Right kidney (tissue), 1 donor: ENCODE measurements around the gene CRYBB1.
"Not testable (repeated sequence)": the region's sequence is repeated elsewhere in the genome, so short reads cannot be mapped to it uniquely, and the experiment has no call there.

Experiments used
- DNase-seq: peaks from one replicate; pipeline ENCODE4 v3.0.0-alpha.2; 2016

The CRYBB1 gene

DNA sequence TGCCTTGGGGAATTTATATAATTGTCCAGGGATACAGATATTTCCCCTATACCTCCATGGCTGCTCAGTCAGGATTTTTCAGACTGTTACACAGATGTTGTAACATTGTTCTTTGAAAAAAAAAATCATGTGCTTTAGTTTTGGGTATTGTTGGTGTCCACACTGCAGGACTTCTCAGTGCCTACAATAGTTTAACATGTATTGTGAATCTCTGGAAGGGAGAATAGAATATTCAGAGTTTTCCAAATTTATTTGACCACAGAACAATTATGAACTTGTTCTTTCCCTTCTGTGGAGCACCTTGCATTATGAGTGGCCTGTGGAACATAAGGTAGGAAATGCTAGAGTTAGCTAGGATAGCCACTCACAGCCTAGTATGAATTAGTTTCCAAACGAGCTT lies 18.5 kb upstream of the CRYBB1 start:
- DNase-seq = no peak

GRCh38 chr22:26635117-26635516 lies 17.3 kb upstream of the CRYBB1 start:
- no peak for DNase-seq

DNA sequence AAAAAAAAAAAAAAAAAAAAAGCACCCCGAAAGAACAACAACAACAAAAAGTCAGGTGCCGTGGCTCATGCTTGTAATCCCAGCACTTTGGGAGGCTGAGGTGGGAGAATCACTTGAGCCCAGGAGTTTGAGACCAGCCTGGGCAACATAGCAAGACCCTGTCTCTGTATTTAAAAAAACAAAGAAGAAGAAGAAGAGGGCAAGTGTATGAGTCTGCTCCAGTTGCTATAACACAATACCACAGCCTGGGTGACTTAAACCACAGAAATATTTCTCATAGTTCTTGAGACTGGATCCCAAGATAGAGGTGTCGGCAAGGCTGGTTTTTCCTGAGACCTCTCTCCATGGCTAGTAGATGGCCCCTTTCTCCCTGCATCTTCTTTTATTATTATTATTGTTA lies 16.4 kb upstream of the CRYBB1 start:
- no peak for DNase-seq

- DNase-seq = no peak
Measured at GRCh38 chr22:26632422-26633155, 14.8 kb upstream of the CRYBB1 start.

- no peak for DNase-seq
Measured at GRCh38 chr22:26631282-26631681, 13.5 kb upstream of the CRYBB1 start.

DNA sequence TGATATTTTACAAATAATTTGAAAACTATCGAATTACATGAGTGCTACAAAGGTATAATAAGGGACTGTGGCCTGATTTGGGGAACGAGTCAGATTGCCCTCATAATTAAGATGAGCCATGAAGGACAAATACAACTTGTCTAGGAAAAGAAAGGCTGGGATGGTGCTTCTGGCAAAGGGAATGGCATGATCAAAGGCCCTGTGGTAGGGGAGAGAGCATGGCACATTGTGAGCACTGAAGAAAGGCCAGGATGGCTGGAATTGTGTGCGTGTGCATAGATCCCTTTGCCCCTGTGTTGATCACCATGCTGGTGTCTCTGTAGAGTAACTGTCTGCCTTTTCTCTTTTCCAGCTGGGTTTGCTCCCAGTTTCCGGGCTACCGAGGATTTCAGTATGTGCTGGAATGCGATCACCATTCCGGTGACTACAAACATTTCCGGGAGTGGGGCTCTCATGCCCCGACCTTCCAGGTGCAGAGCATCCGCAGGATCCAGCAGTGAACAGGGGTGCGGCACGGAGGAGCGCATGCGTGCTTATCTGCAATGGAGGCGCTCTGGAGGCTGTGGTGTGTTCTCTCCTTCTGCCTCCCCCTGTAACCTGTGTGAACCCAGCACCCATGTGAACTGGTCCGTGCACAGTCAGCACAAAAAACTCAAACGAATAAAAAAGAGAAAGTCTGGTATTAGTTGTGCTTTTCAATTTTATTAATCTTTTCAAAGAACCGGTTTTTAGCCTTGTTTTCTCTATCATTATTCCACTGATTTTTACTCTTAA lies 12.3 kb upstream of the CRYBB1 start:
- DNase-seq = no peak

DNA sequence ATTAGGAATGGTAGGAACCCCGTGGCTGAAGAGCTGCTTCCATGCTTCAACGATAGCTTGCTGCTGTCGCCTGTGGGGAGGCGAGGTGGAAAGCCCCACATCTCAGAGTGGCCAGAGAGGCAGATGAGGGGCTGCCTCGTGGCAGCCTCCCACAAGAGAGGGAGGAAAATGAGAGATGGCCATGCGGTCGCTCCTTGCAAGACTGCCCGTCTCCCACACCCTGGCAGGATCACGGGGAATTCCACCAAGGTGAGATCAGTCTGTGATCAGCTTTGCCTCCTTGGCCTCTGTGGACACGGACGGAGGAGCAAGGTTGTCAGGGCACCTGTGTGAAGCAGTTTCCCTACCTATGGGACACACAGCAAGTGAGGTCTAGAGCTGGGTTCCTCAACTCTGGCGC lies 7.0 kb upstream of the CRYBB1 start:
- DNase-seq = no peak

DNA sequence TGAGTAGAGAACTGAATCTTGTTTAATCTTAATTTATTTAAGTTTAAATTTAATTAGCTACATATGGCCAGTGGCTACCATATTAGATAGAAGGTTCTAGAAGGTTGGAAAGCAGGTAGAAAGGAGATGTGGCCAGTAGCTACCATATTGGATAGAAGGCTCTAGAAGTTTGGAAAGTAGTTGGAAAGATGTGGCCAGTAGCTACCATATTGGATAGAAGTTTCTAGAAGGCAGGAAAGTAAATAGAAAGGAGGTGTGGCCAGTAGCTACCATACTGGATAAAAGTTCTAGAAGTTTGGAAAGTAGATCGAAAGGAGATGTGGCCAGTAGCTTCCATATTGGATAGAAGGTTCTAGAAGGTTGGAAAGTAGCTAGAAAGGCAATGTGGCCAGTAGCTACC lies 6.2 kb upstream of the CRYBB1 start:
- DNase-seq = no peak

GRCh38 chr22:26621663-26622062 lies 3.8 kb upstream of the CRYBB1 start, which contains the start of gene CRYBA4:
Gene CRYBA4, plus strand, starts transcription at chr22:26621963. Its CDS starts 634 bp downstream, at chr22:26622597.
- no peak for DNase-seq

GRCh38 chr22:26620197-26620596 lies 2.4 kb upstream of the CRYBB1 start:
- no peak for DNase-seq

DNA sequence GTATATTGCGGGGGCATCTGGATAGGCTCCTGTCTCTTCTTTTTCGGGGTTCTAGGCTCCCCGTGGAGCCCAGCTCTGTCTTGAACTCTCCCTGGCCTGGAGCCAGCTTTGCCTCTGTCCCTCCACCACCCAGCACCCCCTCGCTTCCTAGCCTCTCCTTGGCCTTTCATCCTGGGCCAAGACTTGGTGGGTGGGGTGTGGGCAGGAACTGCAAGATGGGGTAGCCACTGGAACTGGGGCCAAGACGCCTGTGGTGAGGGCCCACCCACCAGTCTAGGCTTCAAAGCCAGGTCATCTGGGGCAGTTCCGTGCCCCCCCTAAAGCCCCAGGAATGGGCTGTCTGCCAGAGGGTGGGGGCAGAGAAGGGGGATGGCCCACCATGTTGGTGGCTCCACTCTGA lies 1.7 kb upstream of the CRYBB1 start:
- no peak for DNase-seq

DNA sequence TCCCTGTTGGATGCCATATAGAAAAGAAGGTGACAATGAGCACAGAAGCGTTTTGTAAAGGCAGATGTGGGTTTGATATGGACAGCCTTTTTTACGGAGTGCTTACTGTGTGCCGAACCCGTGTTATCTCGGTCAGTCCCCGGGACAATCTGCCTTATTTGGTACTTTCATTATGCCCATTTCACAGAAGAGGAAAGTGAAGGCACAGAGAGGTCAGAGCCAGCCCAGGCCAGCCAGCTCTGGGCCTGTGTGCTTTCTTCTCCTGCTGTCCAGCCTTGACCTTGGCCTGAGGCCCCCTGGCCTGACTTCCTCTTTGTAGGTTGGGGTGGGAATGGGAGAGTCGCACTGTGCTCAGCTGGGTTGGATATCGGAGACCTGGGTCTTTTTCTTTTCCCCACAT lies 628 bp upstream of the CRYBB1 start:
- DNase-seq = no peak

GRCh38 chr22:26616650-26617049 lies 1.2 kb downstream of the CRYBB1 start:
- DNase-seq = no peak

DNA sequence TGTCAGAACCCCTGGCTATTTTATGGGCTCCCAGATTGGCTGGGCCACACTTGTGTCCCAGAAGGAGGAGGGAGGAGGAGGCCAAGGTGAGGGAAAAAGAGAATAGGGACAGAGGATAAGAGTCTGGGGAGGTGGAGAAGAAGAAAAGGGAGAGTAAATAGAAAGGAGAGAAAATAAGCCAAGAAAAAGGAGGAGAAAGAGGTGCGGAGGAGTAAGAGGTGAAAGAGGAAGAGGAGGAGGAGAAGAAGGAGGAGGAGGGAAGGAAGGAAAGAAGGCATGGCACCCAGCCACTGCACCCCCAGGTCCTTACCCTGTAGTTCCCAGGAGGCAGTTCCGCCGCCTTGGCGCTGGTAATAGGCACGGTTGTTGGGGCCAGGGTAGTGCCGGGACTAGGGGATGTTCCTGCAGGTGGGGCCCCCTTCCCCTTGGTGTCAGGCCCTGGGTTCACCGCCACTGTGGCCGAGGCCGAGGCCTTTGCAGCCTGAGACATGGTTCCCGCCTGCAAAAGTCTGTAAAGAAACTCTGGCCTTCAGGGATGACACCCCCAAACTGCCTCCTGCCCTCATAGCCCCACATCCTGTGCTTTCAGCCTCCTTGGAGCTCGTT lies 1.9 kb downstream of the CRYBB1 start:
- DNase-seq = no peak

DNA sequence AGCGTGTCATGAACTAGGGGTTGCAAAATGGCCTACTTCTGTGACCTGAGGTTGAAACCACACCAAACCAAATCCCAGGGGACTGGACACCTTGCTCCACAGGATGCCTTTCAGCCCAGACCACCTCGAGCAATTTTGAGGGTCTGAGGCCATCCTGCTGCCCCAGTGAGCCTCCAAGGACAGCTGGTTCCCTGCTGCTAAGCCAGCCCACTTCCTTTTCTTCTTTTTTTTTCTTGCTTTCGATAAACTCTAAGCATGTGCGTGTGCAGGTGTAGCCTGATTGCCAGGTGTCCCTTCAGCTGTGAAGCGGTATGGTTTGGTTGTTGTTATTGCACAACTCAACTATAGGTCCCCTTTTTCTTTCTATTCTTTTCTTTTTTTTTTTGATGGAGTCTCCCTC lies 2.7 kb downstream of the CRYBB1 start:
- no peak for DNase-seq

- DNase-seq = no peak
Measured at GRCh38 chr22:26614322-26614721, 3.5 kb downstream of the CRYBB1 start.

DNA sequence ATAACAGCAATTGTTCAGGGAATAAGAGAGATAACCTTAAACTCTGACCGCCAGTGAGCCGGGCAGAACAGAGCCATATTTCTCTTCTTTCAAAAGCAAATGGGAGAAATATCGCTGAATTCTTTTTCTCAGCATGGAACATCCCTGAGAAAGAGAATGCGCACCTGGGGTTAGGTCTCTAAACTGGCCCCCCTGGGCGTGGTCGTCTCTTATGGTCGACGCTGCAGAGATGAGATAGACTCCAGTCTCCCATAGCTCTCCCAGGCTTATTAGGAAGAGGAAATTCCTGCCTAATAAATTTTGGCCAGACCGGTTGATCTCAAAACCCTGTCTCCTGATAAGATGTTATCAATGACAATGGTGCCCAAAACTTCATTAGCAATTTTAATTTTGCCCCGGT lies 4.1 kb downstream of the CRYBB1 start:
- not testable (repeated sequence) for DNase-seq

GRCh38 chr22:26612652-26613051 lies 5.2 kb downstream of the CRYBB1 start:
- DNase-seq = no peak

- DNase-seq = no peak
Measured at GRCh38 chr22:26610996-26611395, 6.8 kb downstream of the CRYBB1 start.

GRCh38 chr22:26610072-26610958 lies 7.5 kb downstream of the CRYBB1 start:
- DNase-seq = no peak

DNA sequence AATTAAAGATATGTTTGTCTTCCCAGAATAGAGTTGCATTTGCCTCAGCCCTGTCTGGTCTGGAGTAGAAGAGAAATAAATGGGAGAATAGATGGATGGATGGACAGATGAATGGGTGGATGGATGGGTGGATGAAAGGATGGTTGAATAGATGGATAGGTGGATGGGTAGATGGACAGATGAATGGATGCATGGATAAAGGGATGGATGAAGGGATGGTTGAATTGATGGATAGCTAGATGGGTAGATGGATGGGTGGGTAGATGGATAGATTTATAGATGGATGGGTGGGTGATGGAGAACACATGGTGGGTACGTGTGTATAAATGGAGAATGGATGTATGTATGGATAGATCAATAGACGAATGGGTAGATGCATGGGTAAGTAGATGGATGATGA lies 8.5 kb downstream of the CRYBB1 start:
- DNase-seq = no peak

GRCh38 chr22:26608129-26608528 lies 9.7 kb downstream of the CRYBB1 start:
- DNase-seq = no peak

- DNase-seq = no peak
Measured at GRCh38 chr22:26606611-26607010, 11.2 kb downstream of the CRYBB1 start.
